NCI-H345 (cell line): Measurements from ENCODE around the gene ARL14EP.

Source experiments
- DNase-seq: peaks from one replicate; lab custom pipeline; 2025; lab: John Stamatoyannopoulos, UW

ARL14EP gene

GRCh38 chr11:30380846-30381245, 57.9 kb downstream of the ARL14EP start:
- DNase-seq: no peak

- DNase-seq: no peak
Measured at GRCh38 chr11:30381879-30382278, 59.0 kb downstream of the ARL14EP start.
